GM18858 (cell line): ENCODE measurements around the gene TLE5.
A peak's percentile ranks its signal among the peaks of the same experiment; 100 is the strongest.
"Not testable (repeated sequence)": the region's sequence is repeated elsewhere in the genome, so short reads cannot be mapped to it uniquely, and the experiment has no call there.

Experiments used
- ATAC-seq: cut with Tn5 transposase; IDR thresholded peaks from one replicate; pipeline ENCODE4 v1.9.1; 2021; ENCODE audit not compliant: unreplicated experiment

TLE5 gene

DNA sequence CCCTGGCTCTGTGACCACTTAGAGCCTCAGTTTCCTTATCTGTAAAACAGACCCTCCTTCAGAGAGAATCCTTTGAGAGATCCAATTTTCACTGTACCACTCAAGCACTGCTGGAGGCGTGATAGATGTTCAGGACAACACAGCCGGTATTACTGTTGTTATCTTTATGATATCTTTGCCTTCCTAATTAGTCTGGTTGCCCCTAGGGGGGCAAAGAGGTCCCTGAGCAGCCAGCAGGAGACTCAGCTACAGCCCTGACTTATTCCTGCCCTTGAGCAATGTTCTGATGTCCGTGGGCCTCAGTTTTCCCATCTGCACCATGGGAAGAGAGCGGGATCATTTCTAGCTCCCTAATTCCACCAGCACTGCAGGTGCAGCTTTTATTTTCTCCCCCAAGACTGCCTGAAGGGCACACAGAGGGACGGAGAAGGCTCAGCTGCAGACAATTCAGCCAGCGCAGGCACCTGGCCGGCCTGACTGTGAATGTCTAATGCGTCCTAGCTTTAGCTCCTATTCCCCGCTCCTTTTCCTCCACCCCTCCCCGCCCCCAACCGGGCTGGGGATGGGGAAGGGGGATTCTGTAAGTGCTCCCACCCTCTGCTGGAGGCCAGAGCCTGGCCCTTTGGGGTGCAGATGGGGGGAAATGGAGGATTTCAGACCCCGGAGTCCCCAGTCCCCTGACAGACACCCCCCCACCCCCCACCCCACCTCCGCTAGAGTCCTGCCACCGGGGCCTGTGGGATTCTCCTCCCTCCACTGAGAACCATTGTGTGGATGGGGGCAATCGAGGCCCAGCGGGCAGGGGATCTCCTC lies 16.2 kb downstream of the TLE5 start:
- ATAC-seq = no peak

GRCh38 chr19:3045191-3045590 lies 17.1 kb downstream of the TLE5 start:
- ATAC-seq = no peak

DNA sequence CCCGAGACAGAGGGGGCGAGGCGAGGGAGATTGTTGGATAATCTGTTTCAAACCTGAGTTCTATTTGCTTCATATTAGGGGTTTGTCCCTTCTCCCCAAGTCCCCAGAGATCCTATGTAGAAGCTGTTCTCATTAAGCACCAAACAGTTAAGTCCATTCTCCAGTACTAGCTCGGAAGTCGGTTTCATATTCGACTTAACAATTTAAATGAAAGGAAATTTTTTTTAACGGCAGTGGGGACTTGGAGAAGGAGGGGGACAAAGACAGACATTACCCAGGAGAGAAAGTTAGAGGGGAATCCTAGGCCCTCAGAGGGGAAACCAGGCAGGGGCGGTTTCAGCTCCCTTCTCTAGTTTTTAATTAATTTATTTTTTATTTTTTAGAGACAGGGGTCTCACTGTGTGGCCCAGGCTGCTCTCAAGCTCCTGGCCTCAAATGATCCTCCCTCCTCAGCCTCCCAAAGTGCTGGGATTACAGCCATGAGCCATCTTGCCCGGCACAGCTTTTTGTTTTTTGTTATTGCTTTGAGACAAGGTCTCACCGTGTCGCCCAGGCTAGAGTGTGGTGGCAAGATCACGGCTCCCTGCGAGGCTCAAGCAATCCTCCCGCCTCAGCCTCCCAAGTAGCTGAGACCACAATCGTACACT lies 19.6 kb downstream of the TLE5 start:
- ATAC-seq = no peak

DNA sequence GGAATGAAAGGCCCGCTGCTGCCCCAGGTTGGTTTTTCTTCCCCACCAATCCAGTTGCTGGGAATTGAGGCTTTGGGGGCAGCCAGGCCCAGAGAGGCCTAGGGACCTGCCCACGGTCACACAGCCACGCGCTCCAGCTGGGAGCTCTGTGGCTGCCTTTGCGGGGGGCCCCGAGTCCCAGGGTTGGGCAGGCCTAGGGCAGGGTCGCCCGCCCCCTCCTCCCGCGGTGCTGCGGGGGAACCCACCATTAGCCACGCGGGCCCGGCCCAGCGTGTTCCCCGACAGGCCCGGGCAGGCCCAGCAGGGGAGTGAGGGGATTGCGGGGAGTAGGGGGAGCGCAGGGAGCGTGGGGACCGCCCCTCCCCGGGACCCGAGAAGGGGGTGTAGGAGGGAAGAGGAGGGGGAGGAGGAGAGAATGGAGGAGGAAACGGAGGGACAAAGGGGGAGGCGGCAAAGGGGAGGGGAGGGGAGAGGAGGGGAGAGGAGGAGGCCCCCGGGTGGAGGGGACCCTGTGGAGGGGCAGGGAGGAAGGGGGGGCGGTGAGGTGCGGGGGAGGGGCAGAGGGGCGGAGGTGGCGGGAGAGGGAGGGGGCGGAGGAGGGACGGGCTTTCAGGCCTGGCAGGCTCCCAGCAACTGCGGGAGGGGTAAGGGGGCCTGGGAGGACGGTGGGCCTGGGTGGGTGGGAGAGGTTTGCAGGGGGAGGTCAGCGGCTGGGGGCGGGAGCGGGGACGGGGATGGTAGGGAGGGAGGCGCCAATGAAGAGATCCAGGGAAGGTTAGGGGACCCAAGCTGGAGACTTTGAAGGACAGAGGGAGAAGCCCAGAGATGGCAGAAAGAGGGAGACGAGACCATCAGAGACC lies 20.3 kb downstream of the TLE5 start:
- ATAC-seq = no peak

DNA sequence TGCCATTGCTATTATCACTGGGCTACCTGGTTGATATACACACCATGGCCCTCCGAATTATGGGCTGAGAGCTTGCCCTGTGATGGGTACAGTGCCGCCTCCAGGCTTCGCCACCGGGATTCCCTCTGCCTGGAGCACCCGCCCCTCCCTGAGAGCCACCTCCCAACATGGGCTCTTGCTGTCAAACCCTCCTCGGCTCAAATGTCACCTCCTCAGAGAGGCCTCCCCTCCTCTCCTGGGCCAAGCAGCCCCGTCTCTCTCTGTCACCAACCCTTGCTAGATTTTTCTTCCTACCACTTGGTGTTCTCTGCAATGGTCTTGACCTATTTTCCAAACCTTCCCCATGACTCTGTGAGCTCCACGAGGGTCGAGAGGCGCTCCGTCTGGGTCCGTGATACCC lies 21.0 kb downstream of the TLE5 start:
- ATAC-seq = no peak

GRCh38 chr19:3039641-3040077 lies 22.6 kb downstream of the TLE5 start:
- no peak for ATAC-seq

DNA sequence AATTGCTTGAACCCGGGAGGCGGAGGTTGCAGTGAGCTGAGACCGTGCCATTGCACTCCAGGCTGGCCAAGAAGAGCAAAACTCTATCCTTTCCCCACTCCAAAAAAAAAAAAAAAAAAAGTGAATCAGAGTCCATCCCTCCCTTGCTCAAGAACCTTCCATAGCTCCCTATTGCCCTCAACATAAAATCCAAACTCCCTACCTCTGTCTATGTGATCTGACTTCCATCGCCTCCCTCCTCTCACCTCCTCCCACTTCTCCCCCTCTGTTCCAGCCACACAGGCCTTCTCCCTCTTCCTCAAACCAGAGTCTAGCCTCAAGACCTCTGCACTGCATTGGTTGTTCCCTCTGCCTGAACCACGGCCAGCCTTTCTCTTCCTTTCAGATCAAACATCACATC lies 23.2 kb downstream of the TLE5 start:
- ATAC-seq = no peak

DNA sequence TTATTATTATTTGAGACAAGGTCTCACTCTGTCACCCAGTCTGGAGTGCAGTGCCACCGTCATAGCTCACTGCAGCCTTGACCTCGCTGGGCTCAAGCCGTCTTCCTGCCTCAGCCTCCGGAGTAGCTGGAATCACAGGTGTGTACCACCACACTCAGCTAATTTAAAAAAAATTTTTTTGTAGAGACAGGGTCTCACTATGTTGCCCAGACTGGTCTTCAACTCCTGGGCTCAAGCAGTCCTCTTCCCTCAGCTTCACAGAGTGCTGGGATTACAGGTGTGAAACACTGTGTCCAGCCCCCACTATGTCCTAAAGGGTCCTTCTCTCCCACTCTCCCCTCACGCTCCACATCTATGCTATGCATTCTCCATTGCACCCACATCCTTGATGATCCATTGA lies 24.1 kb downstream of the TLE5 start:
- no peak for ATAC-seq

- ATAC-seq = not testable (repeated sequence)
Observed at GRCh38 chr19:3036977-3037544, 25.2 kb downstream of the TLE5 start.

DNA sequence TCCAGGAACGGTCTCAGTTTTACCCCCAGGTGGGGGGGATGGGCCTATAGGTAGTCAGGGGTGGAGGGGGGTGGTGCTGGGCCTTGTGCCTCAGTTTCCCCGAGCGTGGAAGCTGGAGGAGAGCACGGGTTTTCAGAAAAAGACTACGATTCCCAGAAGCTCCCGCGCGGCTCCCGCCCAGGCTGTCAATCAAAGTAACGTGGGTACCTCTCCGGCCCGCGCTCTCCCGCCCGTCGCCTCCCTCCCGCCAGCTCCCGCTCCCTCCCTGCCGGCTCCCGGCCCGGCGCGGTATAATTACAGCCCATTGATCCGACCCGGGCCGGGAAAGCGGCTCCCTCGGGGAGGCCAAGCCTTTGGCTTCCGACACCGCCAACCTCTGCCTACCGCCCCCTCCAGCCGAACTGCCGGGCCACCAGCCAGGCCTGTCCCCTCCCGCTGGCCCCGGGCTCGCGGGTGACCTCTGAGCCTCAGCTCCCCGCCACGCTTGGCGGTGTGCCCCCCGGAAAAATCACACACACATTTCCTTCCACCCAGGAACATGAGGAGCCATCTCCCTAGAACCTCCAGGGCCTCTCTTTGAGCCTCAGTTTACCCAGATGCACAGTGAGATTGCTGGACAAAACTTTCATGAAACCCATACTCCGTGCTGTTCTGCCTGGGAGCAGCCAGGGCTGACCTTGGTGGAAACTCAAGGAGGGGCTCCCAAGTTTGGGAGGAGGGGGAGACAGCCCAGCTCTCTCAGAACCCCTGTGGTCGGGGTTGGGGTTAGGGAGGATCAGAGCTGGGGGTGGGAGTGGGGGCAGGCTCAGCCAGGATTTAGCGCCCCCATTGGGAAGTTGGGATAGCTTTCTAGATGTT lies 25.9 kb downstream of the TLE5 start:
- no peak for ATAC-seq

DNA sequence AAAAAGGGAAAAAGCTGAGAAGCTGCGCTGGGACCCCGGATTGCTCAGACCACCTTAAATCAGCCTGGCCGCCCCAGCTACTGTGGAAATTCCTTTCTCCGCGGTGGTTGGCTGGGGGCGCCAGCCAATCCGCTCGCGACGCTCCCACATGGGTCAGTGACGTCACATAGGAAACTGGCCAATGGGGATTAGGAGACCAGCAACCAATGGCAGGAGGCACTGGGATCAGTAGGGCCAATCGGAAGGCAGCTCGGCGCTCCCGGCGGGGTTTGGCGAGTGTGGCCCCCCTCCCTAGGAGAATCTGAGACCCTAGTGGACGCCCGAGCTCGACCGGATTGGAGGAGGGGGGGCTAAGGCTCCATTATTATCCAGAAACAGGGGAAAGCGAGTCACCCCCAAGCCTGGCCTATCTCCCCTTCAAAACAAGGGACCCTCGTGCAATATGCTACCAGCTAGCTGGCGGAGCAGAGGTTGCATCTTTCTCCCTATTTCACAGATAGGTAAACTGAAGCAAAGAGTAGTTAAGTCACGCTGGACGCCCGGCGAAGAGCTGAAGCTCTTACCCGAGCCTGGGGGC lies 26.7 kb downstream of the TLE5 start:
- peak; percentile 77 for ATAC-seq

GRCh38 chr19:3034656-3035541 lies 27.4 kb downstream of the TLE5 start:
- no peak for ATAC-seq

GRCh38 chr19:3034406-3034655 lies 28.0 kb downstream of the TLE5 start:
- ATAC-seq = no peak

- no peak for ATAC-seq
Observed at GRCh38 chr19:3033595-3034405, 28.5 kb downstream of the TLE5 start.

DNA sequence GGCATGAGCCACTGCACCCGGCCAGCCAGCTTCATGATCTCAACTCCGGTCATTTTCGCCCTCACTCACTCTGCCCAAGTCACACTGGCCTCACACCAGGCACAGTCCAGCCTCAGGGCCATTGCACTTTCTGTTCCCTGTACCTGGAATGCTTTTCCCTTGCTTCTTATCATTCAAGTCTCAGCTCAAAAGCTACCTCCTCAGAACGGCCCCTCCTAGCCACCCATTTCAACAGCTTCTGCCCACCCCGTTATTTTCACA lies 30.8 kb downstream of the TLE5 start:
- no peak for ATAC-seq

GRCh38 chr19:3029065-3029923 lies 33.0 kb downstream of the TLE5 start, which contains the start of gene TLE2:
TLE2 (minus strand) TSS chr19:3029280; CDS start chr19:3028904, 376 bp downstream.
- ATAC-seq = no peak

DNA sequence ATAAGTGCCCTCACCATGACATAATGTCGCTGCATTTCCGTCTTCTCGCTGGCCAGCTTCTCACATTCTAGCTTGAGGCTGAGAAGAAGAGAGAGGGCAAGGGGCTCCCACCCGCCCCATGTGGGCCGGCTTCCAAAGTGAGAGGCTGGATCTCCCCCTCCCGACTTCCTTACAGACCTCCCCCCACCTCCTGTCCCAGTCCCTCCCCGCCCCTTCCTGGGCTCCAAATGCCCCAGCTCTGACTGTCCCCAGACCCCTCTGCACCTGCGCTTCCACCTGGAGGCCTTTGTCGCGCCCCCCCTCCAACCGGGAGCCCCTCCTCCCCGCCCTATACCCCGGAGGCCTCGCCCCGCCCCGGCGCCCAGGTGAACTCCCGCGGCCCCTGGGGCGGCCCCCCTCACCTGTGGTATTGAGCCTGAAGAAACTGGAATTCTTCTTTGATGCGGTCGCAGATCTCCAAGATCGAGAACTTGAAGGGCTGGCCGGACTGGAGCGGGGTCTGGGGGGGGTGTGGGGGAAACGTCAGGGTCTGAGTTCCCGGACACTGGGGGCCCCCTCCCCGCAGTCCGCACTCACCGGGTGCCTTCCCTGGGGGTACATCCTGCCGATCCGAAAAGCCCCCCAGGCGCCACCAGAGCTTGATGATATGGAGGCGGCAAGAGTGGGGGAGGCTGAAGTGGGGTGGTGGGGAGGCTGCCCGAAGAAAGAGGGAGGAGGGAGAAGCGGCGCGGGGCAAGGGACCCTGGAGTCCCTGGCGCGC lies 33.8 kb downstream of the TLE5 start:
- no peak for ATAC-seq
